ENCODE measurements around the gene CD55. TPM values are rescaled to one million over a fixed set of nuclear protein-coding genes. Genes with fewer than 3 reads are reported as not detected.

The CD55 gene
- total RNA-seq: 54.1 TPM

- peak; percentile 97 for ATAC-seq
These were observed at the start of gene CD55 for GRCh38 chr1:207321079-207321789. CD55 (plus strand) TSS chr1:207321678; CDS start chr1:207321766, 88 bp downstream.

GRCh38 chr1:207274882-207275281 is 46.6 kb upstream of the CD55 start:
- ATAC-seq: no peak

GRCh38 chr1:207276465-207276864 is 45.0 kb upstream of the CD55 start:
- no peak for ATAC-seq

- ATAC-seq: no peak
These were observed 44.2 kb upstream of the CD55 start for GRCh38 chr1:207277241-207277640.

GRCh38 chr1:207279652-207280051 is 41.8 kb upstream of the CD55 start:
- ATAC-seq: no peak

- ATAC-seq: no peak
These were observed 40.8 kb upstream of the CD55 start for GRCh38 chr1:207280706-207281105.

GRCh38 chr1:207282058-207282457 is 39.4 kb upstream of the CD55 start:
- peak; percentile 77 for ATAC-seq

GRCh38 chr1:207282496-207283380 is 38.7 kb upstream of the CD55 start:
- peak; percentile 85 for ATAC-seq

GRCh38 chr1:207283421-207283820 is 38.1 kb upstream of the CD55 start:
- no peak for ATAC-seq

GRCh38 chr1:207284209-207284897 is 37.1 kb upstream of the CD55 start:
- ATAC-seq: no peak

- no peak for ATAC-seq
These were observed 34.6 kb upstream of the CD55 start for GRCh38 chr1:207286786-207287468.

GRCh38 chr1:207288315-207288714 is 33.2 kb upstream of the CD55 start:
- no peak for ATAC-seq

GRCh38 chr1:207289756-207290155 is 31.7 kb upstream of the CD55 start:
- no peak for ATAC-seq

- ATAC-seq: no peak
These were observed 29.8 kb upstream of the CD55 start for GRCh38 chr1:207291723-207292122.

- no peak for ATAC-seq
These were observed 23.3 kb upstream of the CD55 start for GRCh38 chr1:207298186-207298585.

- ATAC-seq: peak; percentile 25
These were observed 22.7 kb upstream of the CD55 start for GRCh38 chr1:207298636-207299398.

- no peak for ATAC-seq
These were observed 20.5 kb upstream of the CD55 start for GRCh38 chr1:207300970-207301369.

GRCh38 chr1:207302618-207303393 is 18.7 kb upstream of the CD55 start:
- no peak for ATAC-seq

- peak; percentile 98 for ATAC-seq
These were observed 16.6 kb upstream of the CD55 start for GRCh38 chr1:207304710-207305488.

- ATAC-seq: no peak
These were observed 16.0 kb upstream of the CD55 start for GRCh38 chr1:207305489-207305873.

All from esophagus mucosa (tissue), 1 donor.